Gastrocnemius medialis (tissue), 4 donors: ENCODE data around the gene ALK.

Experiments used
- POLR2A ChIP-seq, 2 donors: fragments of 450-650 bp; IDR thresholded peaks; one replicate each; pipeline ENCODE4 v1.6.1; 2017; ENCODE audit warnings: antibody characterized with exemption in 2 of 2, mild to moderate bottlenecking in 2 of 2, moderate library complexity in 2 of 2
- TF ChIP-seq, protein P1 (sequence below), 5 experiments: fragments of 450-650 bp in 3 of 5; fragments of 200-600 bp in 2 of 5; sonication (generic) in 2 of 5; IDR thresholded peaks in 4 of 5; conservative IDR thresholded peaks in 1 of 5; 1 replicate in 4 of 5; 2 replicates in 1 of 5; pipeline ENCODE4 v1.5.1; 2016 to 2019; ENCODE audit warnings: antibody characterized with exemption in 5 of 5, mild to moderate bottlenecking in 3 of 5, moderate library complexity in 3 of 5

DNA sequence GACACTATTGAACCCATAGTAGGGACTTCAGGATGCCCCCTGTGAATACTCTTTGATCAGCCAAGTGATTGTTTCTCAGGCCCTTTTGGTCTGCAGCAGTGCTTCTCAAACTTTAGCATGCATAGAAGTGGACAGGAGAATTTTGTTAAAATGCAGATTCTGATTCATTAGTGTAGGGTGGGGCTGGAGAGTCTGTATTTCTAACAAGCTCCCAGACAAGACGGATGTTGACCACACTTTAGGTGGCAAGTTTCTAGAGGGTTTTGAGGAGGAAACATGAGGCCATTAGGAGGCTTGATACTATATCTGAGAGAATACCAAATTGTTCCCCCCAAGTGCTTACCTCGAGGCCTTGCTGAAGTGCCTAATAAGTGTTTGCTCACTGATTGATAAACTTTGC is 488.3 kb downstream of the ALK start:
- TF ChIP-seq, protein P1, sequence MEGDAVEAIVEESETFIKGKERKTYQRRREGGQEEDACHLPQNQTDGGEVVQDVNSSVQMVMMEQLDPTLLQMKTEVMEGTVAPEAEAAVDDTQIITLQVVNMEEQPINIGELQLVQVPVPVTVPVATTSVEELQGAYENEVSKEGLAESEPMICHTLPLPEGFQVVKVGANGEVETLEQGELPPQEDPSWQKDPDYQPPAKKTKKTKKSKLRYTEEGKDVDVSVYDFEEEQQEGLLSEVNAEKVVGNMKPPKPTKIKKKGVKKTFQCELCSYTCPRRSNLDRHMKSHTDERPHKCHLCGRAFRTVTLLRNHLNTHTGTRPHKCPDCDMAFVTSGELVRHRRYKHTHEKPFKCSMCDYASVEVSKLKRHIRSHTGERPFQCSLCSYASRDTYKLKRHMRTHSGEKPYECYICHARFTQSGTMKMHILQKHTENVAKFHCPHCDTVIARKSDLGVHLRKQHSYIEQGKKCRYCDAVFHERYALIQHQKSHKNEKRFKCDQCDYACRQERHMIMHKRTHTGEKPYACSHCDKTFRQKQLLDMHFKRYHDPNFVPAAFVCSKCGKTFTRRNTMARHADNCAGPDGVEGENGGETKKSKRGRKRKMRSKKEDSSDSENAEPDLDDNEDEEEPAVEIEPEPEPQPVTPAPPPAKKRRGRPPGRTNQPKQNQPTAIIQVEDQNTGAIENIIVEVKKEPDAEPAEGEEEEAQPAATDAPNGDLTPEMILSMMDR (IDR thresholded peaks at IDR 0.05 in 4 of 5, conservative IDR thresholded peaks at IDR 0.05 in 1 of 5), result no peak
- TF ChIP-seq POLR2A (IDR thresholded peaks at IDR 0.05), result no peak
